T-helper 1 cell treated with Interleukin-12 subunit alpha and Interleukin-12 subunit beta and Interleukin-4 antibody, amounts not matched to agents 30 ng/mL and 1 ng/mL, for 36 hours (primary cell): Measurements from ENCODE around the gene HEXIM2. TPM values are rescaled to one million over a fixed set of nuclear protein-coding genes. Genes with fewer than 3 reads are reported as not detected.

ENCODE experiments used
- intact Hi-C: fragments of 100-400 bp; cut with micrococcal nuclease; formaldehyde crosslinking; loops from one replicate; pipeline ENCODE4 v1.15.1; 2024
- total RNA-seq: library from RNA; stranded (reverse); gene quantifications from 2 replicates; pipeline ENCODE4 v1.2.3, GENCODE V29; 2022

HEXIM2 gene
- total RNA-seq, 1 donor from 2014 or later, result 5.1 TPM

GRCh38 chr17:45127548-45128300, 34.0 kb upstream of the HEXIM2 start:
- intact Hi-C loops, result no loop called here

DNA sequence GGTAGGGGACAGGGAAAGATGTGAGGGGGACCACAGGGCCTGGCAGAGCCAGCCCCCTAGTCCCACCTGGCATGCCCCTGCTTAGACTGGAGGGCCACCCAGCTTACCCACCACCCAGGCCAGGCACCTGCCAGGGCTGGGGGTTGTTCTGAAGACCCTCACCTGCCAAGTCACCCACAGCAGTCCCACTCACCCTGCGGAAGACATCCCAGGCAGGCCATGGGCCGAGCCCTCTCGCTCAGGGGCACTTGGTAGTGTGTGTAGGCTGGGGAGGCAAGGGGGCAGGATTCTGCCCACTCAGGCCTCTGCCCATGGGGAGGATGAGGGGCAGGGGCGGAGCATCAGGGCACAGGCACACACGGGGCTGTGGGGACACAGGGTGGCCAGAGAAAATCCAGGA, 33.3 kb upstream of the HEXIM2 start:
- intact Hi-C loops, result no loop called here

GRCh38 chr17:45128989-45129388, 32.7 kb upstream of the HEXIM2 start:
- intact Hi-C loops, result no loop called here

DNA sequence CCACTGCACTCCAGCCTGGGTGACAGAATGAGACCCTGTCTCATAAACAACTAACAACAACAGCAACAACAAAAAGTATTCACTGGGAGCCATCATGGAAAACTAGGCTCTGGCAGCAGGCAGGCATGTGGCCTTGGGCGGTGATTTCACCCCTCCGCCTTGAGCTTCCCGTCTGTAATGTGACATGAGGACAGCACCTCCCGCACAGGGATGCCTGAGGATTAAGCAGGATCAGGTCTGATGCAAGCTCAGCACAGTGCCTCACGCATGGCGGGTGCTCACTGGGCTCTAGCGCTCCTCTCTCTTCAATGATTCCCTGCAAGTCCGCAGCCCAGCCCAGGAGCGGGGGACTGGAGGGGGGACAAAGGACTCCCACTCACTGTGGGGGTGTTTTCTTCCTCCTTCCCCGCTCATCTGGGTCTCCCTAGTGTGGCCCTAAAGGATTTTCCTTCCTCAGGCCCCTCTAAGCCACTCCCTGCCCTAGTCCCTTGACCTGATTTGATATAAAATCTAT, 32.2 kb upstream of the HEXIM2 start:
- intact Hi-C loops, result no loop called here

- intact Hi-C loops, result no loop called here
Observed at GRCh38 chr17:45129940-45130680, 31.6 kb upstream of the HEXIM2 start.

GRCh38 chr17:45130681-45131615, 30.7 kb upstream of the HEXIM2 start:
- intact Hi-C loops, result no loop called here

GRCh38 chr17:45131616-45132319, 29.9 kb upstream of the HEXIM2 start:
- intact Hi-C loops, result loop anchor here (1.0 to 2.0 kb wide), 2 partner anchors 33 to 356 kb away; no protein-coding TSS in a partner anchor

GRCh38 chr17:45132320-45132571, 29.4 kb upstream of the HEXIM2 start, which contains the start of gene PLCD3:
Gene PLCD3 (minus strand): TSS chr17:45132515. CDS start chr17:45132410, 105 bp downstream.
- intact Hi-C loops, result loop anchor here (1.0 to 2.0 kb wide), 2 partner anchors 33 to 357 kb away; no protein-coding TSS in a partner anchor

GRCh38 chr17:45132572-45133463, 28.9 kb upstream of the HEXIM2 start:
- intact Hi-C loops, result loop anchor here (1.0 to 2.0 kb wide), 2 partner anchors 34 to 358 kb away; no protein-coding TSS in a partner anchor

DNA sequence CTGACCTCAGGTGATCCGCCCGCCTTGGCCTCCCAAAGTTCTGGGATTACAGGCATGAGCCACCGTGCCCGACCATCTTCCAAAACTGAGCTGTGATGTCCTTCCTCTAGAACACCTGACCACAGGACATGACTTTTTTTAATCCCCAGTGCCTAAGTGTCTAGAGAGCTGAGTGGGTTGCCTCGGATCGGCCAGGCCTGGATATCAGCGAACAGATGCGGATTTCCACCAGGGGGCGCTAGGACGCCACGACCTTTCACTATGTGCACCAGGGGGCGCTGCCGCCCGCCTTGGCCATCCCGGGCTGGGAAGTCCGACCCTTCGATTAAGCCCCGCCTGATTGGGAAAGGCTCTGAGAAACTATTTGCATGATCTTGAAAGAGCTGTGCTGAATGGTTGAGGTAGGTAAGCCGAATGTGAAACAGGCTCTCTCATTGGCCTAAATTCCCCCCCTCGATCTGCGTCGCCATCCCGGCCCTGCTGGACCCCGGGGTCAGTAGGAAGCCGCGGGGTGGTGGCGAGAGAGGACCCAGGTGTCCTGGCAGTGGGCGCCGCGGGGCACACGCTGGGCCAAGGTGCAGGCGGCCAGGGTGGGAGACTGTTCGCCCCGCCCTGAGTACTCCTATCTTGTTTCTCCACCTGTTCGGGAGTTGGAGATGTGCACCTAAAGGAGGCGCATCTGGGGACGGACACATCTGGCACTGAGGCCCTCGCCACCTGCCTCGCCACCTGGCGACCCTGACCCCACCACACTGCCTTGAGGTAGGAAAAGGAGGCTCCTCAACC, 26.3 kb upstream of the HEXIM2 start, which contains the start of gene ACBD4:
Gene ACBD4, plus strand, starts transcription at position 496 of the 786 bp plus-strand sequence. CDS start 458 bp downstream, outside the sequence.
- intact Hi-C loops, result loop anchor here (1.0 to 2.0 kb wide), 12 partner anchors 13 to 250 kb away; partner anchors contain the start of genes C1QL1, EFTUD2, HEXIM1 and HEXIM2

DNA sequence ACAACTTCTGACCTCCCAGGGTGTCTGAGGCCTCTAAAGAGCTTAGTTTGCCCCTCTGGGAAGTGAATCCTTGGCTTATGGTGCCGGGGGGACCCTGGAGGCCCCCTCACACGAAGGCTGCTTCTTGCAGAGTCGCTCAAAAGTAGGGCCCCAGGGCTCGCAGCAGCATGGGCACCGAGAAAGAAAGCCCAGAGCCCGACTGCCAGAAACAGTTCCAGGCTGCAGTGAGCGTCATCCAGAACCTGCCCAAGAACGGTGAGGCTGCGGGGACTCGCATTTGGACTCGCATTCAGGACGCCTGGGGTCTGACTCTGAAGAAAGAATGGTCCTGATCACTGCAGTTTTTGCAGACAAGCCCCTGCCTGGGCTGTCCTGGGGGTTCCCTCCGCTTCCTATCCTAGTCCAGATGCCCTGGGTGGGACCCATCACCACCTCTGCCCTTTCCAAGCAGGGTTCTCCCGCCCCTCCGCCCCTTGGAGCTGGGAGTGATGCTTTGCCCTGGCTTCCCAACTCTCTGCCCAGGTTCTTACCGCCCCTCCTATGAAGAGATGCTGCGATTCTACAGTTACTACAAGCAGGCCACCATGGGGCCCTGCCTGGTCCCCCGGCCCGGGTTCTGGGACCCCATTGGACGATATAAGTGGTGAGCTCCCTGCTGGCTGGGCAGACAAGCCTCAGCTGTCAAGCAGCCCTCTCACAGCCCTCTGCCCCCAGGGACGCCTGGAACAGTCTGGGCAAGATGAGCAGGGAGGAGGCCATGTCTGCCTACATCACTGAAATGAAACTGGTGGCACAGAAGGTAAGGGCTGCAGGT, 25.5 kb upstream of the HEXIM2 start:
- intact Hi-C loops, result loop anchor here (1.0 to 2.0 kb wide), 12 partner anchors 12 to 249 kb away; partner anchors contain the start of genes C1QL1, EFTUD2, HEXIM1 and HEXIM2

DNA sequence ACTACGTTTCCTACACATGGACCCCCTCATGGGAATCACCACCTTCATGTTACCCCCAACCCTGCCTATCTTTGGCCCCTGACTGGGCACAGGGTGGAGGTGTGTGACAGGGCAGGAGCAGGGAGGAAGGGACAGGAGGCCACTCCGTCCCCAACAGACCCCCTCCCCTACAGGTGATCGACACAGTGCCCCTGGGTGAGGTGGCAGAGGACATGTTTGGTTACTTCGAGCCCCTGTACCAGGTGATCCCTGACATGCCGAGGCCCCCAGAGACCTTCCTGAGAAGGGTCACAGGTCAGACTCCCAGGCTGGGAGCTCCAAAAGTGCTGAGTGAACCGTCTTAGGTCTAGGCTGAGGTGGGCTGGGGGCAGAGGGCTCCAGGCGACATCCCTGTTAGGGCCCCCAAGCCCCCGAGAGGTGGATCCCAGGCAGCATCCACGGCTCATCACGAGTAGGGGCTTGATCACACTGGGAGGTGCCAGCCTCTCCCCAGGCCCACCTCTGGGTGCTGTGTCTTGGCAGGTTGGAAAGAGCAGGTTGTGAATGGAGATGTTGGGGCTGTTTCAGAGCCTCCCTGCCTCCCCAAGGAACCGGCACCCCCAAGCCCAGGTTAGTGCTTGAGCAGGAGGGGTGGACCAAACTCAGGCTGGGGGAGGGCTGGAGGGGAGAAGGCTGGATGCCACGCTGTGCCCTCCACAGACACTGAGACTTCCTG, 24.7 kb upstream of the HEXIM2 start:
- intact Hi-C loops, result no loop called here

- intact Hi-C loops, result no loop called here
Observed at GRCh38 chr17:45137561-45138305, 23.9 kb upstream of the HEXIM2 start.

DNA sequence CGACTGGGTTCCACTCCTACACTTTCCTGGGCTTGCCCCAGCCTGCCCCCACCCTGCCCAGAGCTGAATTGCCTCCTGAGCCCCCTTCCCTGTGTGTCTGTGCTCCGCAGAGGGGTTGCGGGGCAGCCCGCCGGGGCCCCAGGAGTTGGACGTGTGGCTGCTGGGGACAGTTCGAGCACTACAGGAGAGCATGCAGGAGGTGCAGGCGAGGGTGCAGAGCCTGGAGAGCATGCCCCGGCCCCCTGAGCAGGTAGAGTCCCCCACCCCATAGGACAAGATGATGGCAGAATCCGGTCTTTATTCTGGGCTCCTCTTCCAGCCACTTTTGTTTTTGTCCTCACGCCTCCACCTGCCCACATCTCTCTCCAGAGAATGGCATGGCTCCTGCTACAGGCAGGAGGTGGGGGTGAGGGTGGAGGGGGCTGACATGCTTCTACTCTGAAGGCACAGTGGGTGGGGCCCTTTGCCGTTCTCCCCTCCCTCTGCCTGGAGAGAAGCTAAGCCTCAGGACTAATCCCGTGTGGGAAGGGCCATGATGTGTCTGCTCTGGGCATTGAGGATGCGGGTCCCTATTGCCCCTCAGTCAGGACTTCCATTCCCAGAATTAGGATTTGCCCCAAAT, 22.7 kb upstream of the HEXIM2 start:
- intact Hi-C loops, result no loop called here

DNA sequence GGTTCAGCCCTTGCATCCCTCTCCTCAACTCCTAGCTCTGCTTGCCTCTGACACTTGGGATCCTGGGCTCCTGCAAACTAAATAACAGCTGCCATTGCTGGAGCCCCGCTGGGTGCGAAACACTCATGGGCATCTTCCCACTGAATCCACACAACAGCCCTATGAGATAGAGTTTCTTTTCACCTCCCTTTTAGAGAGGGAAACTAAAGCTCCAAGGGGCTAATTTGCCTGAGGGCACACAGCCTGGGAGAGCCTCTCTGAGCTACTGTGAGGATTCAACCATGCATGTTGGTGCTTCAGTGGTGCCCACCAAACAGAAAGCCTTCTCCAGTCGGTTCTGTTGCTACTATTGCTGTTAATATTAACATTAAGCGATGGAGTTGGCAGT, 22.1 kb upstream of the HEXIM2 start:
- intact Hi-C loops, result no loop called here
